GM10847 (cell line): Measurements from ENCODE around the gene CCDC9B.

Experiments used
- POLR2A ChIP-seq: IDR thresholded peaks from 2 replicates; pipeline ENCODE4 v1.6.1; 2011; ENCODE audit not compliant: insufficient read length; ENCODE audit errors: extremely low read depth

Gene CCDC9B

DNA sequence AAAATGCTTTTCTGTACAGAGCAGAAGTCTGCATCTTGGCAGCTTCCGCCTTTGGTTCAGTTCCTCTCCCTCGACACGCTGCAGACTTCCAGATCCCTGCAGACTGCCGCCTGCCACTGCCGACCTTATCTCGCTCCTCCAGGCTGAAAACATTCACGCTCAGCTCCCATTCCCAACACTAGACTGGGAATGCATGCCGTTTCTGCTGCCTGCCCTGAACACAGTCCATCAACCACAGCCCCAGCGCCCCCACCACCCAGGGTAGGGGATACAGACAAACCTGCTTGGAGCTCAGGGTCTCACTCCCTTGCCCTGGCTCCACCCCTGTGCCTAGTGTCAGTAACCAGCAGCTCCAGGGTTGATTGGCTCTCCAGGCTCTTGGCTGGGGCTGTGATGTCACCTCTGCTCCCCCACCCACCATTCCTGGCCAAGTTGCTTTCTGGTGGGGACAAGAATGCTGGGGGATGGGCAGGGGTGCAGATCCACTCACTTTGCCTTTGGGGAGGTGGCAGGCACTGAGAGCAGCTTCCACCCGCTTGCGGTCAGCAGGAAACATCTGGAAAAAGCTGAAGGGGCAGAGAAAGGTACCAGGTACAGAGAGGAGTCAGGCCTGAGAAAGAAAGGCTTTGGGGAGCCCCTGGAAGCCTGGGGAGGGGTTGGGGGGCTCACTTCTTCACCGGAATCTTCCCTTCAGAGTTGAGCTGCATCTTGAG lies 39.1 kb downstream of the CCDC9B start:
- TF ChIP-seq POLR2A, result no peak

DNA sequence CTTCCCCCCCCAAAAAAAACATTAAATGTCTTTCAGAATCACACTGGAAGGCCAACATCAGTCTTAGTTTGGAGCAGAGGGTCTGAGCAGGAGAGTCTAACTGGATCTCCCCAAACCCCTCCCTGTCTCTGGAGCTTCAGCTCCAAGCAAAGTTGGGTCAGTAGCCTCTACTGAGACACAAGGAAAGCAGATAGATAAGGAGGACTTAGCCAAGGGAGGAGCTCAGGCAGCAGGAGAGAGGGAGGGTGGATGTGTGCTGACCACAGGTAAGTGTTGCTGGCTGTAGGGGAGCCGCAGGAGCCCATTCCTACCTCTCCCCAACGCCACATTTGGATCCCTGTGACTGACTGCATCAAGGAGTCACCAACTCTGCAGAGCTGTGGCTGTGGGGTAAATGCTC lies 40.0 kb downstream of the CCDC9B start:
- TF ChIP-seq POLR2A, result no peak

DNA sequence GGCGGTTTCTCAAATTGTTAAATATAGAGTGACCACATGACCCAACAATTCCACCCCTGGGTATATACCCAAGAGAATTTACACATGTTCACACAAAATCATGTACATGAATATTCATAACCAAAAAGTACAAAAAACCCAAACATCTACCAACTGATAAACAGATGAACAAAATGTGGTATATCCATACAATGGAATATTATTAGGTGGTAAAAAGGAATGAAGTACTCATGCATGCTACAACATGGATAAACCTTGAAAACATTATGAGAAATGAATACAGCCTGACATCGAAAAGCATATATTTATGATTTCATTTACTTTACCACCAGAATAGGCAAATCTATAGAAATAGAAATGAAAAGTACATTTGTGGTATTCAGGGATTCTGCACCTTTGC lies 40.4 kb downstream of the CCDC9B start:
- TF ChIP-seq POLR2A, result no peak

DNA sequence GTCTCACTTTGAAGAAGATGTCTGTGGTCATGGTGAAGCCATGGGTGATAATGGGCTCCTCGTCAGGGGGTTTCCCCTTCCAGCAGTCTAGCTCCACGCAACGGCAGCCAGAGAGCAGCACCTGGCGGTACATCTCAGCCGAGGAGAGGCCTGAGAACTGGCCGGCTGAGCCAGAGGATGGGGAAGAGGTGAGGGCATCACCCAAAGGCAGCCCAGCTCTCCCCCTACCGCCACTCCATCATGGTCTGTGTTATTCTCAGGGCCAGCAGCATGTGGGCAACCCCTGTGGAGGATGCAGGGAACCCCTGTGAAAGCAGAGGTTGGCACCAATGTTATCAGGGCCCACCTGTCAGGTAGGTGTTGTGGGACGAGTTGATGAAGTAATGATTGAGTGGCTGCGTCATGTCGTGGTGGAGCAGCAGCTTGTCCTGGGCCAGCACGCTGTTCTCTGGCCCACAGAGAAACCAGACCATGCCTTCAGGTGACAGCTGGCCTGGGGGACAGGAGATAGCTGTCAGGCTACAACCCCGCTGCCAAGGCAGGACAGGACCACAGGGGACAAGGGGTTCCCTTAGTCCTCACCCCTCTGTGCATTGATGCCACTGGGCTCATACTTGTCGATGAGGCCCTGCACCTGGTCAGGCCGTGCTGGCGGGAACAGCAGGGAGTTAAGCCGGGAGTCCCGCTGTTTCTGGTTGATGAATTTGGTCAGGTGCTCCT lies 42.4 kb downstream of the CCDC9B start:
- no peak for TF ChIP-seq POLR2A

DNA sequence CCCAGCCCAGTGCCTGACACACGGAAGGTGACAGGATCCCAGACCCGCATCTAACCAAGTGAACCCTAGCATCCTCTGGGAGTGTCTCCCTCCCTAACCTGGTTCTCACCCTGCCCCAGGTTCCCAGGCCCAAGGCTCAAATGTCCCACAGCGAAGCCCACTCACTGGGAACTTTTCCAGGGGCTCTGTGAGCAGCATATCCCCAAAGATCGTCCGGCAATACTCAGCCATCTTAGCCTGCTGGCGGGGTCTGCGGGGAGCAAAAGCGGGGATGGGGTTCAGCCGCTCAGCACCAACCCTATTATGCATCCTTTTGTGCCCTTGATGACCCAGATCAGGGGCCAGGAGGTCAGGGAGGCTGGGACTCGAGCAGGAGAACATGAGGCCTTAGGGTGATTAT lies 43.4 kb downstream of the CCDC9B start:
- no peak for TF ChIP-seq POLR2A

DNA sequence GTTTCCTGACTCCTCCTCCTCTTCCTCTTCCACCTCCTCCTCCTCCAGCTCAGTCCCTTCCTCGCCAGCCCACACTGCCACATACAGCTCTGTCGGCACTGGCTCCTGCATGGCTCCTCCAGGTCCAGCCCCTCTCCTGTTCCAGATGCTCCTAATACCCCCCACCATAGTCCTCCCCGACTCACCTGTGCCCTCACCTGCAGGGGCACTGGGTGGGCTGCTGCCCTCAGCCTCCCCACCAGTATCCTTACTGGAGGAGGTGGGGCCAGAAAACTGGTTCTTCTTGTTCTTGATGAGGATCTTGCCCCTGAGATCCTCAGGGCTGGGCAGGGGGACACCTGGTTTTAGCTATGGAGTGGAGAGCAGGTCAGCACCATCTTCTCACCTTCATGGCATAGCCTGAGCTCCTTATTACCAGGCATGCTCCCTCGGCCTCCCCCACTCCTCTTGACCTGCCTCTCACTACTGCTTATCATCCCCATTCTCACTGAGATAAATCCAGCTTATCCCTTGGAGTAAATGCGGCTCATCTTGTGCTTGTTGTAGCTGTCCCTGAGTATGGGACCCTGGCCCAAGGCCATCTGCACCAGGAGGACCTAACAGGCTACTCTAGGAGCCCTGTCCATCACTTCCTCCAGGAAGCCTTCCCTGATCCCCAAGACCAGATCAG lies 44.0 kb downstream of the CCDC9B start:
- TF ChIP-seq POLR2A, result no peak

DNA sequence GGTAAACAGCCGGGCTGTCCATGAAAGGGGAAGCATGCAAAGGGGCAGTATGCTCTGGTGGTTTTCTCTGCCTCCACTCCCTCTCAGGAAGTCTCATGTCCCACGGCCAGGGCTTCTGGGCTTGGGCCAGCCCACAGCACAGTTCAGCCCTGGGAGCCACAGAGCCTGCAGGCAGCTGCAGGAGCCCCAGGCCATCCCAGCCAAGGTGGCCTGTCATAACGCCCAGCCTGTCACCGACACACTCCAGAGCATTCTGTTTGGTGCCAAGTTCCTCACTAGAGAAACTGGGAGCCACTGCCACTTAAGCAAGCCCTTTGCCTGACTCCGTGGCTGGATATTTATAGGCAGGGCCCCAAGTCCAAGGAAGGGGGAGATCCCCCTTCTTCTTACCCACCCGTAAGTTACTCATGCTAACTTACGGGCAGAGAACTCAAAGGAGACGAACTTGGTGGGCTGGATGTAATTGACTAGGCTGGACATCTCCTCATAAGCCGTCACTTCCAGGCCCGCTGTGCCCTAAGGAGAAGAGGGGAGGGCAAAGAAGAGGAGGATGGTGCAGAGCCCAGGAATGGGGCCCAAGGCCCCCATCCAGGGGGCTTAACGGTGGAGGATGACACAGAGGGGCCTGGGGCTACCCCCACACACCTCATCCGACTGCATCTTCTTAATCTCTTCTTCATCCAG lies 44.7 kb downstream of the CCDC9B start:
- TF ChIP-seq POLR2A, result no peak

DNA sequence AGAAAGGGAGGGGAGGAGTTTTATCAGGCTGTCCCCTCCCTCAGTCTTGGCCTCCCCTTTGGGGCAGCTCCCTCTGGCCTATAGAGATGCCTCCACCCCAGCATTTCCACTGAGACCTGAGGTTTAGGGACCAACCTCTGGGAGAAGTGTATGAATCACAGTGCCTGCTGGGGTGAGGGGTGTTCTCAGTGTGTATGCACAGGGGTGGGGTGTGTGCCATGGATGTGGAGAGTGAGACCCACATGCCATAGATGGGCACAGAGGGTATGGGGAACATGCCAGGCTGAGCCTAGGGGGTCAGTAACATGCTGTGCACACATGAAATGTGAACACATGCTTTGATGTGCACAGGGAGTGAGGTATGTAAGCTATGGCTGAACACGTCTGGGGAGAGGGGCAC lies 45.4 kb downstream of the CCDC9B start:
- TF ChIP-seq POLR2A, result no peak

DNA sequence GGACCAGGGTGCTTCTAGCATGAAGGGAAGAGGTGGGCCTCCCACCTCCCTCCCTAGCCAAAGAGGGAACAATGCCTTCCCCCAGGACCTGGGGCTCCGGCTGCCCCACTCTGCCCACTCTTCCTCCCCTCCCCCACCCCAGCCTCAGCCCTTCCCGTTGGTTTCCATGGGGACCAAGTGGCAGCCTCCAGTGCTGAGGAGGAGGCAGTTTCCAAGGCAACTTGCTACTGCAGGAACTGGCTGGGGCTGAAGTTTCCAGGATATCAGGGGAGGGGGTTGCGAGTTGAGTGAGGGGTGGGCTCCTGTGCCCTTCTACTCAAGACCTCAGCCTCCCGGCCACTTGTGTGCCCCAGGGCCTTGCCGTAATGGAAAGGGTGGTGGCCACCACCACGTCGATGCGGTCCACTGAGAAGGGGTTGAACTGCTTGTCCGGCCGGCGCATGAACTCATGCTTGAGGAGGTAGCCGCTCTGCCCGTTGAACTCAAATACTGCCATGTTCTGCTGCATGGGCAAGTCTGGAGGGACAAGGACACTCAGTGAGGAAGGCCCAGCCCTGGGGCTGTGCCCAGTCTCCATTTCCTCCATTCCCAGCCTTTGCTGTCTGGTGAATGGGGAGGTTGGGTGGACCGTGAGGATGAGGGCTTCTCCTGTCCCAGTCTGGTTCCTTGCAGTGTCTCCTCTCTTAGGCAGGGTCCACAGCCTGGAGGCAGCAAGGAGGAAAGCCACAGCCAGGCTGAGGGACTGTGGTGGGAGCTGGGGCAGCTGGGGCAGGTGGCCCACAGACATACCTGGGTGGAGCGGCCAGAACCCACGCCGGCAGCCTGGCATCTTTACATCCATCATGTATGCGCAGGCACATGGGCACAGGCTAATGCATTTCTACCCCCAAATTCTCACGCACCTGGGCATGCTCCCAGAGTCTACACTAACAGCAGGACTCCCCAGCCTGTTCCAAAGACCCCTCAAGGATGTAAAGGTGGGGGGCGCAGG lies 46.5 kb downstream of the CCDC9B start:
- TF ChIP-seq POLR2A, result no peak

DNA sequence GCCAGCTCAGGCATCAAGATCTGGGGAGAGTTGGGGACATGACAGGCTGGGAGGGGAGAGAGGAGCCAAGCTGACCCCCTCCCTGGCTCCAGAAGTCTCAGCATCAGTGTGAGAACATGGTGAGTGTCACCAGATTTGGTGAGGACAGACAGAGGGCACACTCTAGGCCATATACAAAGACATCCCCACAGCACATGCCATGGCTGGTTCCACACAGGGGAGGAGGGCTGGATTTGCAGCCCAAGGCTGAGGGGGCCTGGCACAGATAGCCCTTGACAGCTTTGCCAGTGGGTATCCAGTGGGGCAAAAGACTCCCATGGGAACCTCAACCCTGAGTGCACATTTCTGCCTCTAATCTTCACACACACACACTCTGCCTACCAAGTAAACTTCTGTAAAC lies 47.7 kb downstream of the CCDC9B start:
- TF ChIP-seq POLR2A, result no peak

DNA sequence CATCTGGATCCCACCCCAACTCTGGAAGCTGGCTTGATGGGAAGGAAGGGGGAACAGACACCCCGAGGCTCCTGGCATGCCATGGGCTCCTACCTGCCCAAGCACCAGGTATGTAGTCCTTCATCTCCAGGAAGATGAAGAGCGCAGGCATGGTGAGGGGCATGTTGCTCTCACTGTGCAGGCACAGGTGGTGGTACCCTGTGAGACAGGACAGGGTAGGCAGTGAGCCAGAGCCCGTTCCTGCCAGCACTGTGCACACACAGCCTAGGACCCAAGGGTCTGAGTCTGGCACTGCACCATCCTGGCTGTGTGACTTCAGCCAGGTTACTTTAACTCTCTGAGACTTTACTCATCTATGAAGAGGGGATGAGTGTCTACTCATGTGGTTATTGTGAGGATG lies 48.5 kb downstream of the CCDC9B start:
- TF ChIP-seq POLR2A, result no peak

DNA sequence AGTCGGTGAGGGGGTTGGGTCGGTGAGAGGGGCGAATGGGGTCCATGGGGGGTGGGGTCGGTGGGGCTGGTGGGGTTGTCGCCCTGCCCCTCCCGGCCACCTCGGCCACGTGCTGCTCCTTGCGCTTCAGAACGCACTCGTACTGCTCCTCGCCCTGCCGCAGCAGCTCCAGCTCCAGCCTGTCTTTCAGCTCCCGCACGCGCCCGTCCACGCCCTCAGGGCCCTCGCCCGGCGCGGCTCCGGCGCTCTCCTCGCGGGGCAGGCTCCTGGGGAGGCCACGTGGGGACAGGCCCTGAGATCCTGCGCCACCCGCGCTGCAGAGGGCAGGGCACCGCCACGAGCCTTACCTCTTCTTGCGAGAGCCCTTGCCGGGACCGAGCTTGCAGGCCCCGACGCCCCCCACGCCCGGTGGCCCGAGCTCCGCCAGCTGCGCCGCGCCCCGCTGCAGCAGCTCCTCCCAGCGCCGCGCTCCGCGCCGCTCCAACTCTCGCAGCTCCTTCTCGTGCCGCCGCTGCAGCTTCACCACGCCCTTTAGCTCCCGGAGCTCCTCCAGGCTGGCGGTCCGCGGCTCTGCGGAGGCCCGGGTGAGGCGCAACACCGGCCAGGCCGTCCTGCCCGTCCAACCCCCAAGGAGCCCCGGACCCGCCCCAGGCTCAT lies 49.7 kb downstream of the CCDC9B start:
- TF ChIP-seq POLR2A, result no peak

DNA sequence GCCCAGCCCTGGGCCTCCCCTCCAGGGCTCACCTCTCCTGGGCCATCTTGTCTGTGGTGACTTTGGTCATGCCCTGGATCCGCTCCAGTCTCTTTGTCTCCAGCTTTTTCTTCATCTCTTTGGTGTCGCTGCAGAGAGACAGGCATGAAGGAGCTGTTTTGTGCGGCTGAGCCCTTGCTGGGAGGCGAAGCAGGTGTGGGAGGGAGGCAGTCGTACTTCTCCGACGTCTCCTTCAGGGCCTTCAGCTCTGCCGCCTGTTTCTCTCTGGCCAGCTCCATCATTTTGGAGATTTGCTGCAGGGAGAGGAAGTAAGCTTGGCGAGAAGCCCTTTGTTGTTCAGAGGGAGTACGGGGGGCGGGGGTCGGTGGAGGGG lies 50.2 kb downstream of the CCDC9B start:
- TF ChIP-seq POLR2A, result no peak

DNA sequence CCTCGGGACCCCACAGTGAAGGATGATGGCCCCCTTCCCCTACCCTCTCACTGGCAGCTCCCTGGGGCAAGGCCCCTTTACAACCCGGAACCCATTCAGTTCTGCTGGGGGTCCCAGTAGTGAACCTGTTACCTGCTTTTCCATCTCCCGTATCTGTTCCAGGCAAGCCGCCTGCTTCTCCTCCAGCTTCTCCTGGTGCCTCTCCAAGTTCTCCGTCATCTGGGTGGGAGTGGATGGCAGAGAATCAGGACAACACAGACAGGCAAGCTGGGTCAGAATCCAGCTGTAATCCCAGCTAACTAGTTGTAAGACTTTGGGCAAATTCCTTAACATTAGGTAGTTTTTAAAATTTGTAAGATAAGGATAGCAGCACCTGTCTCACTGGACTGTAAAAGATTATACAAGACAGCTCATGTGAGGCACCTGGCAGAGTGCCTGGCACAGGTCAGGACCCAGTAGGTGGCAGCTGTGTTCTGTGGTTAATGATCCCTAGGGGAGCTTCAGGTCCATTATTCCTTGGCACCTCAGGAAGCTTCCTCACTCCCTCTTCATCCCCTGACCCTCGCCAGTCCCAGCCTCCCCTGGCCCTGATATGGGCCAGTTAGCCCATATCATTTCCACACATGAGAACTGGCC lies 51.5 kb downstream of the CCDC9B start:
- no peak for TF ChIP-seq POLR2A
